Osteocyte (in vitro differentiated cells): ENCODE results near the gene TSPAN14. TPM values are rescaled to one million over a fixed set of nuclear protein-coding genes. Genes with fewer than 3 reads are reported as not detected.

Experiments
- DNase-seq: peaks from one replicate; pipeline ENCODE4 v3.0.0; 2021; ENCODE audit warnings: mixed read lengths; ENCODE audit not compliant: unreplicated experiment; ENCODE audit errors: extremely low spot score
- H3K27ac Mint-ChIP-seq: one replicate; pipeline ENCODE4 v1.8.0; 2021; ENCODE audit warnings: mild to moderate bottlenecking, mixed read lengths; ENCODE audit not compliant: unreplicated experiment
- H3K27me3 Mint-ChIP-seq: one replicate; pipeline ENCODE4 v1.8.0; 2021; ENCODE audit warnings: mixed read lengths; ENCODE audit not compliant: unreplicated experiment
- H3K36me3 Mint-ChIP-seq: one replicate; pipeline ENCODE4 v1.8.0; 2021; ENCODE audit warnings: mixed read lengths; ENCODE audit not compliant: unreplicated experiment
- H3K4me1 Mint-ChIP-seq: one replicate; pipeline ENCODE4 v1.8.0; 2021; ENCODE audit warnings: mixed read lengths; ENCODE audit not compliant: unreplicated experiment
- H3K4me3 Mint-ChIP-seq: one replicate; pipeline ENCODE4 v1.8.0; 2021; ENCODE audit warnings: mild to moderate bottlenecking, moderate library complexity, mixed read lengths; ENCODE audit not compliant: unreplicated experiment
- H3K9me3 Mint-ChIP-seq: one replicate; pipeline ENCODE4 v1.8.0; 2021; ENCODE audit warnings: mixed read lengths; ENCODE audit not compliant: unreplicated experiment
- total RNA-seq: library from RNA; stranded (reverse); gene quantifications from 2 replicates; pipeline ENCODE4 v1.2.1, GENCODE V29; 2021
- TF ChIP-seq, protein P1 (sequence below): fragments of 200-600 bp; sonication (generic); IDR thresholded peaks from 2 replicates; pipeline ENCODE4 v1.5.0; 2021; ENCODE audit warnings: antibody characterized with exemption, mild to moderate bottlenecking, moderate library complexity

TSPAN14 gene
- total RNA-seq, 1 donor from 2014 or later, result 50.7 TPM

DNA sequence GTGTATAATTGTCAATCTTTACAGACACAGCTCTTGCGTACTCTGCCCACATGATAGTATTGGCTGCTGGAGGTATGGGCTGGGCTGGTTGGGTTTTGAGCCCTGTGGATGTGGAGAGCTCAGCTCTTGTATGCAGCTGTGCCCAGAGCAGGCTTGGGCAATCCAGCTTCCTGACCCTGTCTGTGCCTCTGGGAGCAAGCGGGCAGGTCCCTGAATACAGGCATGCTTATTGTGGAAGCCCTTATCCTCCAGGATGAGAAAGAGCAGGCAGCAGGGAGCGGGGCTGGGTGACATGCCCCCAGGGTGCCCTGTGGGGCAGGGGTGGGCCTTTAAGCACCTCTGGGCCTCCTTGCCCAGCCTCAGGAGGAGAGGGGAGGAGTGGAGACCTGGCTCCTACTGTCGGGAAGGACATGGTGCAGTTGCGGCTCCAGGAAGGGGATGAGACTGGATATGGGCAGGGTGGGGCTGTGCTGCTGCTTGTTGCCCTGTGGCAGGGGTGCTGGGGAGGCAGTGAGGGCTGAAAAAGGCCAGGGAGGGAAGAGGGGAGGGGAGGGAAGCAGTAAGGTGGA, 50.9 kb downstream of the TSPAN14 start:
- TF ChIP-seq, protein P1, sequence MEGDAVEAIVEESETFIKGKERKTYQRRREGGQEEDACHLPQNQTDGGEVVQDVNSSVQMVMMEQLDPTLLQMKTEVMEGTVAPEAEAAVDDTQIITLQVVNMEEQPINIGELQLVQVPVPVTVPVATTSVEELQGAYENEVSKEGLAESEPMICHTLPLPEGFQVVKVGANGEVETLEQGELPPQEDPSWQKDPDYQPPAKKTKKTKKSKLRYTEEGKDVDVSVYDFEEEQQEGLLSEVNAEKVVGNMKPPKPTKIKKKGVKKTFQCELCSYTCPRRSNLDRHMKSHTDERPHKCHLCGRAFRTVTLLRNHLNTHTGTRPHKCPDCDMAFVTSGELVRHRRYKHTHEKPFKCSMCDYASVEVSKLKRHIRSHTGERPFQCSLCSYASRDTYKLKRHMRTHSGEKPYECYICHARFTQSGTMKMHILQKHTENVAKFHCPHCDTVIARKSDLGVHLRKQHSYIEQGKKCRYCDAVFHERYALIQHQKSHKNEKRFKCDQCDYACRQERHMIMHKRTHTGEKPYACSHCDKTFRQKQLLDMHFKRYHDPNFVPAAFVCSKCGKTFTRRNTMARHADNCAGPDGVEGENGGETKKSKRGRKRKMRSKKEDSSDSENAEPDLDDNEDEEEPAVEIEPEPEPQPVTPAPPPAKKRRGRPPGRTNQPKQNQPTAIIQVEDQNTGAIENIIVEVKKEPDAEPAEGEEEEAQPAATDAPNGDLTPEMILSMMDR, result no peak
- no peaks in the 10 kb centered on the region for H3K27me3 Mint-ChIP-seq
- no peak overlapping the region for H3K4me3 Mint-ChIP-seq
- DNase-seq, result no peak
- H3K36me3 Mint-ChIP-seq, result no peaks in the 10 kb centered on the region
- peaks cover 57% of the 10 kb centered on the region for H3K4me1 Mint-ChIP-seq
- no peaks in the 10 kb centered on the region for H3K9me3 Mint-ChIP-seq
- H3K27ac Mint-ChIP-seq, result peak overlapping the region; percentile 52

DNA sequence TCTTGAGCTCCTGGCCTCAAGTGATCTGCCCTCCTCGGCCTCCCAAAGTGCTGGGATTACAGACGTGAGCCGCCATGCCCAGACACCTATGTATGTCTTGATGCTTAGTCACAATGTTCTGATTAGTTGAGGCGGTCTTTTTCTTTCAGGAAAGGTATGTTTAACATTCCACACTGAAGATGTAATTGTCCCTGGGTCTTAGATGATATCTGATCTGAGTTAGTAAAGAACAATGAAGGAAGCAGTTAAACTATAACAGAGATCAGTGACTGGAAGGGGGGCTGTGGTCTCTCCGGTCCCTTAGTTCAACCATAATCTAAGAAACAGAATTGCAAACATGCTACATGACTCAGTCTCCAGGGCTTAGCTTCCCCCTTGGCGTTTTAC, 52.1 kb downstream of the TSPAN14 start:
- Mint-ChIP-seq H3K9me3 (no peaks in the 10 kb centered on the region), H3K36me3 (peaks cover 3% of the 10 kb centered on the region), H3K27ac (peak overlapping the region; percentile 60), H3K4me3 (no peak overlapping the region), H3K4me1 (peaks cover 56% of the 10 kb centered on the region), H3K27me3 (no peaks in the 10 kb centered on the region)
- TF ChIP-seq, protein P1, result no peak
- no peak for DNase-seq

DNA sequence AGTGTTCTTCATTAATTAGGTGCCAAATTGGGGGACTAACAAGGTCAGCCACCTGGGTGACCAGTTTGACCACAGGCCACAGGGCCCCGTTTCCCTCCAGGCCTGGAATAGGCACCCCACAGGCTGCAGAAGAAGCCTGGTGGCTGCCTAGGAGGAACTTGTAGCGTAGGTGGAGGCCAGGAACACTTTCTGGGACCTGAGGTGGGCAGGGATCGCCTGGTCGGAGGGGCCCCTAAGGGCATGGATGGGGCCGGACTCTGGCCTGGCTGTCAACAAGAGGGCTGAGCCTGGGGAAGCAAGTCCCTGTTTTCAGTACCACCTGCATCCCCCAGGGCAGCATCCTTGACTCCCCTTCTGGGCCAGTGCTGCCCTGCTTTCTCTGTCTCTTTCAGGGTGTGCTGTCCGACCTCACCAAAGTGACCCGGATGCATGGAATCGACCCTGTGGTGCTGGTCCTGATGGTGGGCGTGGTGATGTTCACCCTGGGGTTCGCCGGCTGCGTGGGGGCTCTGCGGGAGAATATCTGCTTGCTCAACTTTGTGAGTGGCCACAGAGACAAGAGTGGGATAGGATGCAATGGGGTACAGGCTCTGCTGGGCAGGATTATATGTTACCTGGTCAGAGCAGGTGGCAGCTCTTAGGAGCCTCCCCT, 52.9 kb downstream of the TSPAN14 start:
- H3K4me3 Mint-ChIP-seq, result no peak overlapping the region
- DNase-seq, result no peak
- no peaks in the 10 kb centered on the region for H3K27me3 Mint-ChIP-seq
- no peak overlapping the region for H3K27ac Mint-ChIP-seq
- H3K9me3 Mint-ChIP-seq, result no peaks in the 10 kb centered on the region
- peaks cover 5% of the 10 kb centered on the region for H3K36me3 Mint-ChIP-seq
- H3K4me1 Mint-ChIP-seq, result peaks cover 48% of the 10 kb centered on the region
- TF ChIP-seq, protein P1, result no peak

DNA sequence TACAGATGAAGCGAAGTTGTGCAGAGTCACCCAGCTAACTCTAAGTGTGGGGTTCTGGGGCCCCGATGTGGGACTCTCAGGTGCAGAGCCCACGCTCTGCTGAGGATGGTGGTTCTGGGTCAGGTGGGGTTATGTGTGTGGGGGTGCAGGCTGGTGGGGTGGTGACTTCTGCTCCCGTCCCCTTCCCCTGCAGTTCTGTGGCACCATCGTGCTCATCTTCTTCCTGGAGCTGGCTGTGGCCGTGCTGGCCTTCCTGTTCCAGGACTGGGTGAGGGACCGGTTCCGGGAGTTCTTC, 54.9 kb downstream of the TSPAN14 start:
- H3K4me3 Mint-ChIP-seq, result no peak overlapping the region
- no peaks in the 10 kb centered on the region for H3K27me3 Mint-ChIP-seq
- no peak overlapping the region for H3K27ac Mint-ChIP-seq
- no peak for DNase-seq
- TF ChIP-seq, protein P1, result no peak
- peaks cover 16% of the 10 kb centered on the region for H3K36me3 Mint-ChIP-seq
- H3K9me3 Mint-ChIP-seq, result no peaks in the 10 kb centered on the region
- H3K4me1 Mint-ChIP-seq, result peaks cover 42% of the 10 kb centered on the region

DNA sequence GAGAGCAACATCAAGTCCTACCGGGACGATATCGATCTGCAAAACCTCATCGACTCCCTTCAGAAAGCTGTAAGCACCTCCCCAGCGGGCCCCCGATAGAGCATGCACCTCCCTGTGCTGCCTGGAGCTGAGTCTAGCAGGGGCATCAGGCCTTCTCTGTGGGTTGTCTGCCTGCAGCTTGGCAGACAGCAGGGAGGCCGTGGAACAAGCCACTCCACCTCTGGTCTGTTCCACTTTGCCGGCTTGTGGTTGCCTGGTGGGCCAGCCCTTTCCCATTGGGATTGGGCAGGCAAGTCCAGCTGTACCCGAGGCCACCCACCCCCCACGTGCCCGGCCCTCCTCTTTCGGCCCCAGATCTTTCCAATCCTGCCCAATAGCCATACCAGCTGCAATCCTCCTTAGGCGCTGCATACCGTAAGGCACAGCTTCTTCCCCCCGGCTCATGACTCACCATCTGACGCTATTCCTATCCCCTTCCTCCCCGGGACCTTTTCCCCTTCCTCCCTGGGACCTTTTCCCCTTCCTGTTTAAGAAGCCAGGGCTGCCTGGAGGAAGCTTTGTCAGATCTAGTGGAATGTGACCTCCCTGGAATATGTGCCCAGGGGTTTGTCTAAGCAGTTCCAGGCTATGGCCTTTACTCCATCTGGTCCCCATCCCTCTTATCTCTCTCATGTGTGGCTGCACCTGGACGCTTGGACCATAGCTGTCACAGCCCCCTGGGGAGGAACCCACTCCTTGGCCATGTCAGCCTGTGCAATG, 55.5 kb downstream of the TSPAN14 start:
- Mint-ChIP-seq H3K27ac (peak overlapping the region; percentile 79), H3K27me3 (no peaks in the 10 kb centered on the region), H3K9me3 (no peaks in the 10 kb centered on the region), H3K36me3 (peaks cover 22% of the 10 kb centered on the region), H3K4me1 (peaks cover 42% of the 10 kb centered on the region), H3K4me3 (no peak overlapping the region)
- no peak for DNase-seq
- TF ChIP-seq, protein P1, result no peak
